ENCODE measurements around the gene AGBL2.

- TF ChIP-seq CTCF (IDR thresholded peaks at IDR 0.05) (no peak), POLR2A (IDR thresholded peaks at IDR 0.05) (no peak)
Observed at GRCh38 chr11:47667555-47667954, 47.6 kb downstream of the AGBL2 start.
